Stomach smooth muscle (tissue), 2 donors: ENCODE measurements around the gene DLX6.

ENCODE experiments used
- H3K27ac ChIP-seq: one replicate; pipeline ENCODE4 v1.7.0; 2013; ENCODE audit warnings: mild to moderate bottlenecking, low read length, inconsistent platforms
- H3K27me3 ChIP-seq, 2 donors: one replicate each; pipeline ENCODE4 v1.7.0; 2013; ENCODE audit warnings: low read length in 2 of 2; ENCODE audit not compliant: insufficient read depth in 2 of 2, control insufficient read depth in 1 of 2
- H3K36me3 ChIP-seq, 2 donors: one replicate each; pipeline ENCODE4 v1.7.0; 2013; ENCODE audit warnings: low read length in 2 of 2; ENCODE audit not compliant: control insufficient read depth in 2 of 2, insufficient read depth in 2 of 2
- H3K4me1 ChIP-seq: one replicate; pipeline ENCODE4 v1.7.0; 2013; ENCODE audit warnings: low read length; ENCODE audit not compliant: control insufficient read depth, insufficient read depth
- H3K4me3 ChIP-seq, 2 donors: one replicate each; pipeline ENCODE4 v1.7.0; 2013; ENCODE audit warnings: low read length in 2 of 2
- H3K9ac ChIP-seq, 2 donors: one replicate each; pipeline ENCODE4 v1.7.0; 2013; ENCODE audit warnings: low read length in 2 of 2, mild to moderate bottlenecking in 1 of 2
- H3K9me3 ChIP-seq, 2 donors: one replicate each; pipeline ENCODE4 v1.7.0; 2013; ENCODE audit warnings: low read length in 2 of 2; ENCODE audit not compliant: control insufficient read depth in 2 of 2
- donor health status: healthy.
- donor health status: Pancreatic carcinoma.

DLX6 gene

DNA sequence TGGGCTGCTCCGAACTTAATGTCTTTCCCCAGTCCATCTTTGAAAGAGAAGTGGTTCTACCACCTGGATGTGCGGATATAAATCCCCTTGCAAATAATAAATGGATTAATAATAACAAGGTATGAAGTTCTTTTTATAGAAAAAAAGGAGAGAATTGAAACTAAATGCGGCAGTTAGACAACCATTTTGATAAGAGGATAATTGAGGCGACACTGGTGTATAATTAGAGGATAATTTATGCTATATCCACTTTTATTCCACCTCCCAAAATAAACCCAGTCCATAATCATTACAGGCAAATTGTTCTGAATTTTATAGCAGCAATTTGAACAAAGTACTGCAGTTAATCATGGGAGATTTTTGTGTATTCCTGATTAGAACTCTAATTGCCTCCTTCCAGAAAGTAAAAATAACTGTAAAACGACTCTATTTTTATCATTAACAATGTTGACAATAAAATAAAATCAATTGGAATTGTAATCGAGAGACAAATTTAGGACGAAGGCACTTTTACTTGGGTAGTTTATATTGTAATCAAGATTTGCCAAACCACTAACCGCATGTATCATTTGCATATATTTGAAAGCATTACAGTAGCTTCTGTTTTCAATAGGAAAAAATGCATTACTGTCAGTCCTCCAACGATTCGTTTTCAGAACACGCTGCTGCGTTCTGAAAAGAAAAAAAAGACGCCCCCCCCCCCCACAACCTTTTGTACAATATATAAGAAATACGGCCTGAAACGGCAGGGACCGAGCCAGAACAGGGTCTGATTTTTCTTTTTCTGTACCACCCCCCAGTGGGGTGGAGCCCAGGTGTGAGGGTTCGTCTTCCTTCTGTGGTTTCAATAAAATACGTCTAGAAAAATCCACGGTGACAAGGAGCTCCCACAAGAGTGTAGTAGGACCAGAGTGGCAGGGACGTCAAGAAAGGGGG lies 838 bp upstream of the DLX6 start:
- H3K4me1 ChIP-seq, result peaks cover 19% of the 10 kb centered on the region
- no peak overlapping the region for H3K27ac ChIP-seq
- H3K27me3 ChIP-seq, result peaks cover 64 to 86% of the 10 kb centered on the region in 2 donors
- no peaks in the 10 kb centered on the region for H3K36me3 ChIP-seq
- no peak overlapping the region for H3K9ac ChIP-seq
- H3K4me3 ChIP-seq, result peak overlapping the region; percentile 17 to 63
- no peaks in the 10 kb centered on the region for H3K9me3 ChIP-seq

DNA sequence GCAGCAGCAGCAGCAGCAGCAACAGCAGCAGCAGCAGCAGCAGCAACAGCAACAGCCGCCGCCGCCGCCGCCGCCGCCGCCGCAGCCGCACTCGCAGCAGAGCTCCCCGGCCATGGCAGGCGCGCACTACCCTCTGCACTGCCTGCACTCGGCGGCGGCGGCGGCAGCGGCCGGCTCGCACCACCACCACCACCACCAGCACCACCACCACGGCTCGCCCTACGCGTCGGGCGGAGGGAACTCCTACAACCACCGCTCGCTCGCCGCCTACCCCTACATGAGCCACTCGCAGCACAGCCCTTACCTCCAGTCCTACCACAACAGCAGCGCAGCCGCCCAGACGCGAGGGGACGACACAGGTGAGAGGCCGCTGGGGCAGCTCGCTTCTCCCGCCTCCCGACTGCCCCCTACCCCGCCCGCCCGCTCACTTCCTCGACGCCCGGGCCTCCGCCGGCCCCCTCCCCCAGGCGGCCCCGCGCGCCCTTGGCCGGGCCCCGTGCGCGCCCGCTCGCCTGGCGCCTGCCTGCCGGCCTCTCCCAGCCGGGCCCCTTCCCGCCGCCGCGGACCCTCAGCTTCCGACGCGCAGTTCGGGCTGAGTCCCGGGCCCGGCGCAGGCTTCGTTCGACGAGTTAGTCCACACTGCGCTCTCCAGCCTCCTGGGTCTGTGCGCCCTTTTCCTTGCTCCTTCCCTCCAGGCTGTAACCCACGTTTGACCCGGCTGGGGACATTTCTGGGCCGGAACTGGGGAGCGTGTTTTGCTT lies 882 bp downstream of the DLX6 start:
- Histone ChIP-seq H3K36me3 (no peaks in the 10 kb centered on the region), H3K4me3 (peak overlapping the region; percentile 29 to 63), H3K4me1 (peaks cover 19% of the 10 kb centered on the region), H3K27me3 (peaks cover 63 to 84% of the 10 kb centered on the region in 2 donors), H3K27ac (no peak overlapping the region), H3K9ac (no peak overlapping the region), H3K9me3 (no peaks in the 10 kb centered on the region)

DNA sequence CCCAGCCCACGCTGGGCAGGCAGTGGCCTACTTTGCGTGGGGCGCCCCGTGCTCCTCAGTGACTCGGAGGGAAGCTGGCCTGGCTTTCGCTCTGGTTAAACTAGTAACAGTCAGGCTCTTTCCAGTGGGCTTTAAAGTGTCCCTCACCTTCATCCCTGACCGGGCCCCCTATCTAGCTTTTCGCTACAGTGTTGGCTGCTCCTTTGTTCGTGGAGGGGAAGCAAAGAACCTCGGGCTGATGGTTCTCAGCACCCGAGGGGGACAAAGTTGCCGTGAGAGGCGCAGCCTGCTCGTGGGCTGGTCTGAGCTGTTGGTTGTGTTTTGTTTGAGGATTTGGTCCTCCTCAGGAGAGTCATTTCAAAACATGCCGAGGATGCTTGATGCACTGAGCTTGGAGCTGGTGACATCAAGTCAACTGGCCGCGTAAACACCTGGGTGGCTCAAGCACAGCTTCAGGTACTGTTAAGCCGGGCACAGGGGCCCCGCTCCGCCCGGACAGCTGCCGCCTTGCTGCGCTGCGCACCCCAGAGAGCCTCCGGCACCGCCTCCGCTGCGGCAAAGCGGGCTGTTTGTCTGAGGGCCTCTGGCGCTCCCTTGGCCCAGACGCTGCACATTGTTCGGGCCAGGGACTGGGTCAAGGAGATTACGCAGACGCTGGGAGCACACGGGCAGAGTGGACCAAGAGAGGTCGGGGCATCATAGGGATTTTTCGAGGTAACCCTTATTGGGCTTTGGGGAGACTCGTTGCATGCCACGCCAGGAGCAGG lies 1.6 kb downstream of the DLX6 start:
- Histone ChIP-seq H3K4me1 (peaks cover 19% of the 10 kb centered on the region), H3K9me3 (no peaks in the 10 kb centered on the region), H3K36me3 (no peaks in the 10 kb centered on the region), H3K4me3 (peak overlapping the region; percentile 29 to 49), H3K27me3 (peaks cover 64 to 83% of the 10 kb centered on the region in 2 donors), H3K9ac (no peak overlapping the region), H3K27ac (no peak overlapping the region)

DNA sequence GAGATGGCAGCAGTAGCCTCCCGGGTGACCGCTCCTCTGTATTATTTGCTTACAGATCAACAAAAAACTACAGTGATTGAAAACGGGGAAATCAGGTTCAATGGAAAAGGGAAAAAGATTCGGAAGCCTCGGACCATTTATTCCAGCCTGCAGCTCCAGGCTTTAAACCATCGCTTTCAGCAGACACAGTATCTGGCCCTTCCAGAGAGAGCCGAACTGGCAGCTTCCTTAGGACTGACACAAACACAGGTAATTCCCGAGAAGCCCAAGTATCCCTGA lies 2.2 kb downstream of the DLX6 start:
- Histone ChIP-seq H3K4me3 (no peak overlapping the region), H3K9me3 (peaks cover 0 to 2% of the 10 kb centered on the region in 2 donors), H3K27me3 (peaks cover 63 to 83% of the 10 kb centered on the region in 2 donors), H3K4me1 (peaks cover 19% of the 10 kb centered on the region), H3K9ac (no peak overlapping the region), H3K36me3 (no peaks in the 10 kb centered on the region), H3K27ac (no peak overlapping the region)

DNA sequence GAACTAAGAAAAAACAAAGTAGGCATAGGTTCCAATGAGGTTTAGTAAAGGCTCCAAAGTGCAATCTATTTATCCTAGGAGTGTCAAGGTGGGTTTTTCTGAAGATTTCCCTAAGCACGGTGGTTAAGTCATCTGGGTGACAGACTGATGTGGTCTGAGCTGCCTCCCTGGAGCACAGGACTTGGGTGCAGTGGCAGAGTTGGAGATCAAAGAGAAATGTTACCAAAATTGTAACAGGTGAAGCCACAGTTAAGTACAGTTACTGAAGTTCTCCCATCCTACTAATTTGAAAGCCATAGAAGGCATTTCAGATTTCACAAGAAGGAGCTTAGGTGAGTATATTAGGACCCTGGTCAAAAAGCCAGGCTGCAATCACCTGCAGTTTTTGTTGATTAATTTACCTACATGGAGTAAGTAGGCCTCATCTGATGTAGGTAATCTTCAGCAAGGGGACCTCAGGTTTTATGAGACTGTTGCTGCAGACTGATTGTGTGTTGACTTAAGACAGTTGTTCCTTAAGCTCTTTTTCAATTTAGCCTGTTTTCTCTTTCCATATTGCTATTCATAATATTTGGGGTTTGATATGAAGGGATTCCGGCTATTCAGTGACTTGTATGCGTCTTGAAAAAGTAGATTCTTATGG lies 3.0 kb downstream of the DLX6 start:
- Histone ChIP-seq H3K36me3 (no peaks in the 10 kb centered on the region), H3K9ac (no peak overlapping the region), H3K27ac (no peak overlapping the region), H3K4me1 (peaks cover 19% of the 10 kb centered on the region), H3K9me3 (peaks cover 0 to 2% of the 10 kb centered on the region in 2 donors), H3K4me3 (no peak overlapping the region), H3K27me3 (peaks cover 62 to 82% of the 10 kb centered on the region in 2 donors)

DNA sequence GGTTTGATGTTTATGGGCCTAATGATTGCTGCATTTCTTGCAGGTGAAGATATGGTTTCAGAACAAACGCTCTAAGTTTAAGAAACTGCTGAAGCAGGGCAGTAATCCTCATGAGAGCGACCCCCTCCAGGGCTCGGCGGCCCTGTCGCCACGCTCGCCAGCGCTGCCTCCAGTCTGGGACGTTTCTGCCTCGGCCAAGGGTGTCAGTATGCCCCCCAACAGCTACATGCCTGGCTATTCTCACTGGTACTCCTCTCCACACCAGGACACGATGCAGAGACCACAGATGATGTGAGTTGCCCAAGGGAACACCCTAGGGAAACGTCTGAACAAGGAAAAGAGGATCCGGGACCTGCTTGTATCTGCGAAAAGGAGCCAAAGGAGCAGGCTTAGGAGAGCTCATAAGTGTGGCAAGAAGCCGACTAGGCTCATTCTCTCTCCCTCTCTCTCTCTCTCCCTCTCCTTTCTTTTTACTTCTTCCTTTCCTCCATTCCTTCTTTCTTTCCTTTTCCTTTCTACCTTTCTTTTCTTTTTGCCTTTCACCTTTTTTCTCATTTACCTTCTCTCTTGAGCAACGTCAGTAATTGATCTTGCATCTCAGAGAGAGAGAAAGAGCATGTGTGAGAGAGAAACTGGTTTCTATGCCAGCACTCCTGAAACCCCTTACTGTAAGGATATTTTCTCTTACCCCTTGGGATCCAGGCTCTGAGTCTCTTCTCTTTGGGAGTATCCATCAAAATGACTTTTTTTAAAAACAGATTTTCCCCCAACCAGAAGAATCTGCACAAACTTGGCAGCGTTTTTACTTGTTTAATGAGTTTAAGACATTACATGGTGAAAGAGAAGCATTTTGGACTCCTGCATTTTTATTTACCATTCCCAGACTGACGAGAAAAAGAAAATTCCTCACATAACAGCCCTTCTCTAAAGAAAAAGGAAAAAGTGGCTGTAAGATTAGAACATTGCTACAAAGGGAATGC lies 4.7 kb downstream of the DLX6 start:
- Histone ChIP-seq H3K9me3 (peaks cover 0 to 2% of the 10 kb centered on the region in 2 donors), H3K4me3 (no peak overlapping the region), H3K4me1 (peaks cover 12% of the 10 kb centered on the region), H3K36me3 (no peaks in the 10 kb centered on the region), H3K27ac (no peak overlapping the region), H3K27me3 (peaks cover 67 to 77% of the 10 kb centered on the region in 2 donors), H3K9ac (no peak overlapping the region)

DNA sequence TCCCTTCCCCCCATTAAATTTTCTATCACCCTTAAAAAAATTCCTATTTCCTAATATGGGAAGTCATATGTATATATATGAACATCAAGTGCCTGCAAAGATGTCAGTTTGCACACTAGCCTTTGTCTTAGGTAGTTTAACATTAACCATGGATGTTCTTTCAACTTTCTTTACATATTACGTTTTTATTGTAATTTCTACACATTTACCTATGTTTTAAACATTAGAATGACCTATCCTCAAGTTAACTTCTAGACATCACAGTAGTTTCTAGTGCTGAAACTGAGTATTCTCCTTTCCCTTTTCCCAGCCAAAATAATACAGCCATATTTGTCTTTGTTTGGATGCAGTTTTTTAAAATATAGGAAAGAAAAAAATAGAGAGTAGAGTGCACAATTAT lies 5.8 kb downstream of the DLX6 start:
- H3K27ac ChIP-seq, result no peak overlapping the region
- H3K4me1 ChIP-seq, result peaks cover 6% of the 10 kb centered on the region
- no peaks in the 10 kb centered on the region for H3K36me3 ChIP-seq
- no peak overlapping the region for H3K4me3 ChIP-seq
- H3K27me3 ChIP-seq, result peaks cover 69 to 83% of the 10 kb centered on the region in 2 donors
- H3K9ac ChIP-seq, result no peak overlapping the region
- peaks cover 0 to 2% of the 10 kb centered on the region in 2 donors for H3K9me3 ChIP-seq

DNA sequence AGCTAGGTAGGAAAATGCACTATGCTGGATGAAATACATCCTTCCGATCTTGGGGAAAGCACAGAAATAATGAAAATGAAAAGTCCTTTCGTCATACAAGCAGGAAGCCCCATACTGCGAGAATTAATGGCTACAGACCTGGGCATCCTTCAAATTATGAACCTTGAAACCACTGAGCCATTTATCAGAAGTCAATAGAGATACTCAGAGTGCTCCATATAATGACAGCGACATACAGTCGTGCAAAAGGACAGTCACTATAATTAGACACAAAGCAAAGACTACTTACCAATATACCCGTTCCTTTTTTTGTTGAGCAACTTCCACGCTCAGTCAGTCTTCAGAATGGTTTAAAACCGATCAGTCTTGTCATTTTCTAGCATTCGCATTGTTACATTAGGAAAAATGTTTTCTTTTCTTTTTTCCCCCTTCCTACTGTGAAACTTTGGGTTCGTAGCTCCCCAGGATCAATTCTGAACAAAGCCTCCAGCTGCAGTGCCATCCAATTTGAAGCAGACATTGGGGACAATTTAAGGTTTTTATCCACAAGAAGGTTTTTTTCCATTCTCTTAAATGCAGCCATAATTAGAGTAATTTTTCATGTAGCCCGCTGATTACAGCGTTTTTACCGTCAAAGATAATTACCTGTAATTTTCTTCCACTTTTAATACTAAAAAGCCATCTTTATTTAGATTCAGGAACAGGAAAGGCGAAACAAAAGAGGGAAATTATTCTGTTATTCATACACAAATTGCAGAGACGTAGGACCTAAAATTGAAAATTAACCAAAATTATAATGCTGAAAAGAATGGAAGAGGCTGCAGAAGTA lies 6.4 kb downstream of the DLX6 start:
- Histone ChIP-seq H3K27me3 (peaks cover 73 to 87% of the 10 kb centered on the region in 2 donors), H3K27ac (no peak overlapping the region), H3K9ac (no peak overlapping the region), H3K9me3 (peaks cover 0 to 2% of the 10 kb centered on the region in 2 donors), H3K4me1 (peaks cover 5% of the 10 kb centered on the region), H3K4me3 (no peak overlapping the region), H3K36me3 (no peaks in the 10 kb centered on the region)
